ENCODE data around the gene CBS. TPM values are rescaled to one million over a fixed set of nuclear protein-coding genes. Genes with fewer than 3 reads are reported as not detected.

The CBS gene
- total and polyA plus RNA-seq, 4 donors = 70.9 to 212 (median 129) TPM

- Histone ChIP-seq H3K36me3 (ENCODE audit: control insufficient read depth in 4 of 4, insufficient read depth in 3 of 4, low read depth in 1 of 4, low read length in 3 of 4) (peaks cover 10 to 62% (median 26%) of the 10 kb centered on the region in 4 donors), H3K4me1 (ENCODE audit: control insufficient read depth in 4 of 4, insufficient read depth in 4 of 4, low read length in 3 of 4) (no peaks in the 10 kb centered on the region), H3K9ac (ENCODE audit: low read depth in 1 of 2, low read length in 2 of 2) (no peak overlapping the region), H3K4me3 (ENCODE audit: low read depth in 1 of 3, low read length in 3 of 3) (no peak overlapping the region), H3K27ac (ENCODE audit: low read depth in 1 of 2, low read length in 2 of 2) (no peak overlapping the region), H3K27me3 (ENCODE audit: control insufficient read depth in 4 of 4, insufficient read depth in 4 of 4, low read length in 3 of 4) (no peaks in the 10 kb centered on the region), H3K9me3 (ENCODE audit: control insufficient read depth in 4 of 4, low read length in 3 of 4) (no peaks in the 10 kb centered on the region)
- no peak for DNase-seq (ENCODE audit: low spot score)
- 95% methylated on average over 6 of the region's 6 CpGs for WGBS
- TF ChIP-seq HNF4A (conservative IDR thresholded peaks at IDR 0.05) (no peak), CTCF (IDR thresholded peaks at IDR 0.05; ENCODE audit: low read depth, low read length, missing input control) (no peak), RXRA (IDR thresholded peaks at IDR 0.05) (no peak), TAF1 (conservative IDR thresholded peaks at IDR 0.05) (no peak), ZBTB33 (IDR thresholded peaks at IDR 0.05) (no peak), REST (IDR thresholded peaks at IDR 0.05) (no peak), RAD21 (IDR thresholded peaks at IDR 0.05) (no peak), SP1 (IDR thresholded peaks at IDR 0.05) (no peak), NR2F2 (IDR thresholded peaks at IDR 0.05) (no peak), GABPA (IDR thresholded peaks at IDR 0.05 in 1 of 2, conservative IDR thresholded peaks at IDR 0.05 in 1 of 2) (no peak), HNF4G (IDR thresholded peaks at IDR 0.05) (no peak), YY1 (IDR thresholded peaks at IDR 0.05) (no peak), MAX (IDR thresholded peaks at IDR 0.05) (no peak), EGR1 (IDR thresholded peaks at IDR 0.05; ENCODE audit: low read depth in 2 of 2) (no peak), JUND (IDR thresholded peaks at IDR 0.05) (no peak), ATF3 (IDR thresholded peaks at IDR 0.05) (no peak), FOXA1 (IDR thresholded peaks at IDR 0.05) (no peak), FOXA2 (IDR thresholded peaks at IDR 0.05) (no peak)
Observed at GRCh38 chr21:43020771-43021170, 54.9 kb downstream of the CBS start.

Measured in liver (tissue), 9 donors.